Measurements from ENCODE around the gene SPACA7.

The SPACA7 gene

GRCh38 chr13:112466132-112467058 is 90.2 kb downstream of the SPACA7 start:
- H3K27me3 ChIP-seq (ENCODE audit: control insufficient read depth, insufficient read depth, low read length): no peaks in the 10 kb centered on the region
- H3K4me3 ChIP-seq (ENCODE audit: low read depth, low read length): no peak overlapping the region
- H3K4me2 ChIP-seq (ENCODE audit: low read length): no peak overlapping the region
- no peaks in the 10 kb centered on the region for H3K4me1 ChIP-seq
- H3K9me3 ChIP-seq (ENCODE audit: control insufficient read depth, low read length): no peaks in the 10 kb centered on the region
- H3K27ac ChIP-seq: no peak overlapping the region
- no peak overlapping the region for H3K9ac ChIP-seq
- TF ChIP-seq CTCF (IDR thresholded peaks at IDR 0.05): no peak
- H2AFZ ChIP-seq: no peak overlapping the region
- no peaks in the 10 kb centered on the region for H3K36me3 ChIP-seq (ENCODE audit: control insufficient read depth, insufficient read depth, low read length)
- H3K79me2 ChIP-seq: no peaks in the 10 kb centered on the region

DNA sequence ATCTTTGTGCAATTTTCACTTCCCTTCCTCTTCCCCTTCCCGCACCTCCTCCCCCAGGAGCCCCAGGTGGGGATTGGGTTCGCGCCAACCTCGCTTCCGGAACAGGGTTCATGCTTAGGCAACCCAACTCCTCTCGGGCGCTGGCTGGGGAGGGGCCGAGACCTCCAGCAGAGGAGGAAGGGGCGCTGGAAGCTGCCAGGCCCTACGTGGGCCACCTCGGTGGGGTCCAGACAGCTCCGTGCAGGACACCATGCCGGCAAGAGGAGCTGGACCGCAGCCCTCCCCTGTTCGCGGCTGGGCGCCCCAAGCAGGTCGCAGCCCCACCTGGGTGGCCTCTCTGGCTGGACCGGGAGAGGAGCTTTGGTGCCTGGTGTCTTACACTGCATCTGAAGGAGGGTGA is 91.1 kb downstream of the SPACA7 start:
- no peaks in the 10 kb centered on the region for H3K27me3 ChIP-seq (ENCODE audit: control insufficient read depth, insufficient read depth, low read length)
- no peak overlapping the region for H3K27ac ChIP-seq
- no peak overlapping the region for H3K9ac ChIP-seq
- TF ChIP-seq CTCF (IDR thresholded peaks at IDR 0.05): no peak
- H3K4me1 ChIP-seq: no peaks in the 10 kb centered on the region
- no peak overlapping the region for H2AFZ ChIP-seq
- no peaks in the 10 kb centered on the region for H3K36me3 ChIP-seq (ENCODE audit: control insufficient read depth, insufficient read depth, low read length)
- no peak overlapping the region for H3K4me3 ChIP-seq (ENCODE audit: low read depth, low read length)
- no peaks in the 10 kb centered on the region for H3K9me3 ChIP-seq (ENCODE audit: control insufficient read depth, low read length)
- H3K79me2 ChIP-seq: no peaks in the 10 kb centered on the region
- no peak overlapping the region for H3K4me2 ChIP-seq (ENCODE audit: low read length)

DNA sequence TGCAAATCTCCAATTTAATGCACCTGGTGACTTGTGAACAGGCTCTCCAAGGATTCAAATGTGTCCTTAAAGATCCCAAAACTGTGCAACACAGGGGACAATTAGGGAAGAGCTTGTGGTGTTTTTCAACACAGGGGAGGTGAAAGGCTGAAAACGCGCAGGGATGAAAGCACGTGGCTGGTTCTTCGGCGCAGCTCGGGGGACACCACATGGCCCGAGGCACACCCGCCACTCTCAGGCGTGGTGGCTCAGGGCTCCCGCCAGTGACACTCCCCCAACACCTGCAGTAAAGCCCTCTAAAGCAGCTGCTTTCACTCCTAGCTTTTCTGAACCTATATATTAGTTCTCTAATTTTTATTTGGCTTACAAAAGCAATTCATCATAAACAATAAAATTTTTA is 91.9 kb downstream of the SPACA7 start:
- no peak for TF ChIP-seq CTCF (IDR thresholded peaks at IDR 0.05)
- Histone ChIP-seq H3K27me3 (ENCODE audit: control insufficient read depth, insufficient read depth, low read length) (no peaks in the 10 kb centered on the region), H3K27ac (no peak overlapping the region), H3K4me1 (no peaks in the 10 kb centered on the region), H3K4me3 (ENCODE audit: low read depth, low read length) (no peak overlapping the region), H3K4me2 (ENCODE audit: low read length) (no peak overlapping the region), H3K79me2 (no peaks in the 10 kb centered on the region), H2AFZ (no peak overlapping the region), H3K36me3 (ENCODE audit: control insufficient read depth, insufficient read depth, low read length) (no peaks in the 10 kb centered on the region), H3K9me3 (ENCODE audit: control insufficient read depth, low read length) (no peaks in the 10 kb centered on the region), H3K9ac (no peak overlapping the region)

- H2AFZ ChIP-seq: no peak overlapping the region
- H3K4me3 ChIP-seq (ENCODE audit: low read depth, low read length): no peak overlapping the region
- no peaks in the 10 kb centered on the region for H3K79me2 ChIP-seq
- no peak for TF ChIP-seq CTCF (IDR thresholded peaks at IDR 0.05)
- H3K9me3 ChIP-seq (ENCODE audit: control insufficient read depth, low read length): no peaks in the 10 kb centered on the region
- no peak overlapping the region for H3K4me2 ChIP-seq (ENCODE audit: low read length)
- no peak overlapping the region for H3K9ac ChIP-seq
- H3K27me3 ChIP-seq (ENCODE audit: control insufficient read depth, insufficient read depth, low read length): no peaks in the 10 kb centered on the region
- no peaks in the 10 kb centered on the region for H3K4me1 ChIP-seq
- no peaks in the 10 kb centered on the region for H3K36me3 ChIP-seq (ENCODE audit: control insufficient read depth, insufficient read depth, low read length)
- H3K27ac ChIP-seq: no peak overlapping the region
Measured at GRCh38 chr13:112469071-112469745, 93.1 kb downstream of the SPACA7 start.
